K562 (cell line): ENCODE data around the gene PSMB11. TPM values are rescaled to one million over a fixed set of nuclear protein-coding genes. Genes with fewer than 3 reads are reported as not detected.
A peak's percentile ranks its signal among the peaks of the same experiment; 100 is the strongest.

Experiments used
- AFF1 ChIP-seq, 2 experiments: fragments of 450-650 bp; IDR thresholded peaks; 2 replicates each; pipeline ENCODE4 v1.6.1; 2018; ENCODE audit warnings: mild to moderate bottlenecking in 2 of 2, low read depth in 1 of 2; ENCODE audit not compliant: partially characterized antibody in 2 of 2
- ARID1B ChIP-seq: fragments of 450-650 bp; IDR thresholded peaks from 2 replicates; pipeline ENCODE4 v1.6.1; 2016; ENCODE audit warnings: antibody characterized with exemption, mild to moderate bottlenecking, inconsistent platforms
- CCAR2 ChIP-seq: fragments of 200-400 bp; formaldehyde crosslinking; IDR thresholded peaks from 2 replicates; pipeline ENCODE4 v1.6.1; 2017; ENCODE audit warnings: mild to moderate bottlenecking, low read depth, low read length
- CREB3L1 ChIP-seq: fragments of 450-650 bp; IDR thresholded peaks from 2 replicates; pipeline ENCODE4 v1.6.1; 2014; ENCODE audit warnings: low read depth, mild to moderate bottlenecking, moderate library complexity, borderline replicate concordance
- GTF3C2 ChIP-seq: IDR thresholded peaks from 3 replicates; pipeline ENCODE4 v1.6.1; 2011; ENCODE audit warnings: borderline replicate concordance, mild to moderate bottlenecking, moderate library complexity; ENCODE audit not compliant: insufficient read length; ENCODE audit errors: extremely low read depth
- KLF1 ChIP-seq: fragments of 450-650 bp; IDR thresholded peaks from 2 replicates; pipeline ENCODE4 v1.6.1; 2016; ENCODE audit warnings: missing genetic modification characterization, missing compliant biosample characterization
- LCOR ChIP-seq: sonication (generic); formaldehyde crosslinking; IDR thresholded peaks from 2 replicates; pipeline ENCODE4 v1.8.0; 2022; ENCODE audit warnings: mild to moderate bottlenecking, missing genetic modification reagents
- MAX ChIP-seq: sonication (generic); formaldehyde crosslinking; IDR thresholded peaks from 2 replicates; pipeline ENCODE4 v1.9.0; 2022; ENCODE audit warnings: mild to moderate bottlenecking, missing genetic modification reagents
- MBD2 ChIP-seq: sonication (generic); IDR thresholded peaks from 2 replicates; pipeline ENCODE4 v1.6.1; 2016; ENCODE audit warnings: low read depth, borderline replicate concordance
- NKRF ChIP-seq: fragments of 450-650 bp; IDR thresholded peaks from 2 replicates; pipeline ENCODE4 v1.6.1; 2016; ENCODE audit warnings: borderline replicate concordance
- RAD51 ChIP-seq: fragments of 450-650 bp; IDR thresholded peaks from 2 replicates; pipeline ENCODE4 v1.7.1; 2016; ENCODE audit warnings: low read depth, mild to moderate bottlenecking, borderline replicate concordance
- RBBP5 ChIP-seq: fragments of 200-600 bp; sonication (generic); IDR thresholded peaks from 2 replicates; pipeline ENCODE4 v1.6.1; 2012; ENCODE audit warnings: borderline replicate concordance, mild to moderate bottlenecking, low read length, control low read depth, inconsistent platforms; ENCODE audit not compliant: insufficient read depth, poor library complexity, severe bottlenecking
- ZNF146 ChIP-seq: IDR thresholded peaks from one replicate; pipeline ENCODE4 v1.6.1; 2018; ENCODE audit warnings: missing compliant biosample characterization; ENCODE audit not compliant: unreplicated experiment
- polyA plus RNA-seq, 8 experiments: library from polyadenylated mRNA; depleted of rRNA in 4 of 8; stranded (reverse) in 5 of 8; unstranded in 3 of 8; fragments of >200 nt; fragmentation: Nextera tagmentation in 2 of 8; fragmentation: Illumina TruSeq in 1 of 8; extraction: Ambion mirVana in 2 of 8; extraction: Trizol in 1 of 8; gene quantifications; 2 replicates each; pipeline versions ENCODE4 v1.2.1 to v1.2.3, GENCODE V29; 2011 to 2014; ENCODE audit warnings: inconsistent platforms in 1 of 8, missing spikeins in 1 of 8
- total RNA-seq, 7 experiments: library from RNA; depleted of rRNA in 6 of 7; stranded (reverse); fragments of >200 nt in 6 of 7; fragmentation: Illumina TruSeq in 2 of 7; extraction: Trizol in 2 of 7; gene quantifications; 2 replicates each; pipeline versions ENCODE4 v1.2.1 to v1.2.3, GENCODE V29; 2011 to 2021; ENCODE audit warnings: low replicate concordance in 1 of 7

The PSMB11 gene
- total and polyA plus RNA-seq, 9 of the 15 experiments (the other 6 are each of a cell fraction or from before 2014, with no cell fraction given) = not detected

DNA sequence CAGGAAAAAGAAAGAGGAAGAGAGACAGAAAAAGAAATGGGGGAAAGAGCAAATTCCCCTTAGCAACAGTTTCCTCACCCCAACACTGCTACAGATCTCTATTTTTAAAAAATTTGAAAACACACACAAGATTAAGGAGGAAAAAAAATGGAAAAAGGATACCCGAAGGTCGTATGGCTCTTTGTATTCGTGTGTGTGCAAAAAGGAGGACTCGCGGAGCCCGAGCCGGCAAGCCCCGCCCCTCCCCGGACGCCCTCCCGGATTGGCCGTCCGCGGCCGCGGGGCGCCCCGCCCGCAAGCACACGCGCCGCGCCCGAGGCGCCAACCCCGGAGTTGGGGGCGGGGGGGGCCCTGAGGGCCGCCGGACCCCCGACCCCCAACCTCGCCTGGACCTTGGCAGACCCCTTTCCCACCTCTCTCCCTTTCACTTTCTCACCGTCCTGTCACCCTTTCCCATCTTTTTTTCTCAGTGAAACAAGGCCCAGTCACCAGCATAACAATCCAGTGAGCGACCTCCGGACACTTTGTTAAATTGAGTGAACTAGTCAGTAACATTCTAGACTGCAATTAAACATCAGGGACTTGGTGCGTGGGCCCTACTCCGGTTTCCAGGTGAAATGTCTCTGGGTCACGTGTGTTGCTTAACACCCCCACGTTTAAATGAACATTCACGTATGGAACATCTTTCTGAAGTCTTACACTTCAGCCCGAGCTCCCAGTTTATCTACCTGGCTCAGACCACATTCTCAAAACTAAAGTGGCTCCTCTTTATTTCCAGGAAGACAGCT is 31.9 kb upstream of the PSMB11 start, which contains the start of gene C14orf93 (continued):
- TF ChIP-seq AFF1 (IDR thresholded peaks at IDR 0.05; ENCODE audit: low read depth in 1 of 2, partially characterized antibody in 2 of 2) (peak in 1 of 2 experiments; percentile 97), ZNF146 (CRISPR knock-in tag) (no peak), GTF3C2 (no peak), CREB3L1 (peak; percentile 64; the same call in 1 of the 2 replicates), RAD51 (peak; percentile 88), ARID1B (peak; percentile 55), NKRF (peak; percentile 73; the same call in 1 of the 2 replicates), RBBP5 (peak; percentile 68), MBD2 (no peak), MAX (peak; percentile 26; the same call in 1 of the 2 replicates), KLF1 (0 out of 2 replicates have a peak, but pooled peaks have one; percentile 35), LCOR (CRISPR knock-in tag) (peak; percentile 36; the same call in 1 of the 2 replicates), CCAR2 (0 out of 2 replicates have a peak, but pooled peaks have one; percentile 36)
